ES-I3 (cell line): Measurements from ENCODE around the gene DRAXIN.
A peak's percentile ranks its signal among the peaks of the same experiment; 100 is the strongest.

Source experiments
- H3K36me3 ChIP-seq: 2 replicates; pipeline ENCODE4 v1.6.1; 2013; ENCODE audit warnings: mild to moderate bottlenecking, low read length, control low read depth, moderate library complexity; ENCODE audit not compliant: insufficient read depth
- H3K4me1 ChIP-seq: 2 replicates; pipeline ENCODE4 v1.6.1; 2013; ENCODE audit warnings: mild to moderate bottlenecking, control low read depth, low read length; ENCODE audit not compliant: insufficient read depth
- H3K9ac ChIP-seq: 2 replicates; pipeline ENCODE4 v1.6.1; 2013; ENCODE audit warnings: low read depth, mild to moderate bottlenecking, low read length, moderate library complexity
- H3K9me3 ChIP-seq: 2 replicates; pipeline ENCODE4 v1.6.1; 2013; ENCODE audit warnings: mild to moderate bottlenecking, low read length, moderate library complexity; ENCODE audit not compliant: control insufficient read depth, insufficient read depth

Gene DRAXIN

DNA sequence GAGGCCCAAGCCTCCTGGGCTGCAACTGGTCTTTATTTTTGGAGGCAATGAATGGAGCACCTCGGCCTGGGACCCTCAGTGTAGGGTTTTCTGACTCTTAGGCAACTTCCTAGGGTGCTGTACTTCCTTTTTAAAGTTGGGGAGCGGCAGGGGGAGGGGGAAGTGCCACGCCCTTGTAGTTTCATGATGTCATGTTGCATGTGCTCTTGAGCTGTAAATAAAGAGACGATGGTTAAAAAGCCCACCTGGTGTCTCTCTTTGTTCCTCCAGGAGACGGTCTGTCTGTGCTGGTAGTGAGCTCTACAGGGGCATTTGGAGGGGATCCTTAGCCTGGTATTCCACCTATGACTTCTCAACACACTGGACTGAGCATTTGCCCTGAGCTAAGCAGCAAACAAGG is 34.1 kb downstream of the DRAXIN start:
- no peaks in the 10 kb centered on the region for H3K9me3 ChIP-seq
- H3K4me1 ChIP-seq: peaks cover 26% of the 10 kb centered on the region
- 0 out of 2 replicates have a peak overlapping the region, but pooled peaks have one; percentile 7 for H3K9ac ChIP-seq
- H3K36me3 ChIP-seq: no peaks in the 10 kb centered on the region

DNA sequence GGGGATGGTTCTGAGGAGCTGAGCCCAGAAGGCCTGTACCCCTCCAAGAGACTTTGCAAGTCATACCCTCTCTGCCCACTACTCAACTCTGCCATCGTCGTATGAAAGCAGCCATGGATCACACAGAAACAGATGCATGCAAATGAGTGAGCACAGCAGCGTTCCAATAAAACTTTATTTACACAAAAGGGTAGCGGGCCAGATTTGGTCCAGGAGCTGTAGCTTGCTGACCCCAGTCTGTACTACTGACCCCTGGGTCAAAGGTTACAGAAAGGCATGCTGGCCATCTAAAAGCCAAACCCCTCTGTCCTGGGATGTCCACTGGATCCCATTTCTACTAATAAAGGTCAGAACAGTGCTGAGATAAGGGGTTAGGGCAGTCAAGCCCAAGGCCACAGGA is 35.6 kb downstream of the DRAXIN start:
- no peaks in the 10 kb centered on the region for H3K36me3 ChIP-seq
- no peak overlapping the region for H3K9ac ChIP-seq

DNA sequence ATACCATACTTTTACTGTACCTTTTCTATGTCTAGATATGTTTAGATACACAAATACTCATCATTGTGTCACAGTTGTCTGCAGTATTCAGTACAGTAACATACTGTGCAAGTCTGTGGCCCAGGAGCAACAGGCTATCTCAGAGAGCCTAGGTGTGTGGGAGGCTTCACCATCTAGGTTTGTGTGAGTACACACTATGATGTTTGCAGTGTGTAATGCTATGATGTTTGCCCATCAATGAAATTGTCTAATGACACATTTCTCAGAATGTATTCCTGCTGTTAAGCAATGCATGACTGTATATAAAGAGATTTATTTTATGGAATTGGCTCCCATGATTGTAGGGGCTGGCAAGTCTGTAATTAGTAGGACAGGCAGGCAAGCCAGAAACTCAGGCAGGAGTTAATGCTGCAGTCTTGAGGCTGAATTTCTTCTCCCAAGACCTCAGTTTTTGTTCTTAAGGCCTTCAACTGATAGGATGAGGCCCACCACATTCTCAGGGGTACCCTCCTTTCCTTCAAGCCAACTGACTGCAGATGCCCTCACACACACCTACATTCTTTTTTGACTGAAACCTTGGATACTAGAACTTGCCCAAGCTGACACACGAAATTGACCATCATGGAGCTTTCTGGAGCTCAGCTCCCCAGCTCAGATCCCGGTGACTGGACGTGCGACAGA is 36.8 kb downstream of the DRAXIN start:
- no peaks in the 10 kb centered on the region for H3K9me3 ChIP-seq
- no peaks in the 10 kb centered on the region for H3K36me3 ChIP-seq
- H3K9ac ChIP-seq: no peak overlapping the region
- H3K4me1 ChIP-seq: peaks cover 35% of the 10 kb centered on the region

More for the DNA sequence above, 35.6 kb downstream of the DRAXIN start:
- H3K9me3 ChIP-seq: no peaks in the 10 kb centered on the region
- H3K4me1 ChIP-seq: peaks cover 32% of the 10 kb centered on the region

DNA sequence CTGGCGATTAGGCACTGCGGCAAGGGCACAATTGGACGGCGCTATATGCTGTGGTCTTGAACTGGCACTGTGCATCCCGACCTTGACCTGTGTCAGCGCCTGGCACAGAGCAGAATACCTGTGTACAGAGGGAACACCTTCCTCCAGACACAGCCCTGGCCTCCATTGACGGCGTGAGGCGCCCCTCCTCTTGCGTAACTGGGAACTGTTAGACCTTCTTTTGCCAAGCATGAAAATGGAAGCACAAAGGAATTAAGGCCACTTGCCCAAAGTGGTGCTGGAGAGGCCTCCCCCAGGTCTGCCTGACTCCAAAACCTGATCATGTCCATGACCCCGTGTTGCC is 37.6 kb downstream of the DRAXIN start:
- Histone ChIP-seq H3K9me3 (no peaks in the 10 kb centered on the region), H3K36me3 (no peaks in the 10 kb centered on the region), H3K9ac (no peak overlapping the region), H3K4me1 (peaks cover 35% of the 10 kb centered on the region)

DNA sequence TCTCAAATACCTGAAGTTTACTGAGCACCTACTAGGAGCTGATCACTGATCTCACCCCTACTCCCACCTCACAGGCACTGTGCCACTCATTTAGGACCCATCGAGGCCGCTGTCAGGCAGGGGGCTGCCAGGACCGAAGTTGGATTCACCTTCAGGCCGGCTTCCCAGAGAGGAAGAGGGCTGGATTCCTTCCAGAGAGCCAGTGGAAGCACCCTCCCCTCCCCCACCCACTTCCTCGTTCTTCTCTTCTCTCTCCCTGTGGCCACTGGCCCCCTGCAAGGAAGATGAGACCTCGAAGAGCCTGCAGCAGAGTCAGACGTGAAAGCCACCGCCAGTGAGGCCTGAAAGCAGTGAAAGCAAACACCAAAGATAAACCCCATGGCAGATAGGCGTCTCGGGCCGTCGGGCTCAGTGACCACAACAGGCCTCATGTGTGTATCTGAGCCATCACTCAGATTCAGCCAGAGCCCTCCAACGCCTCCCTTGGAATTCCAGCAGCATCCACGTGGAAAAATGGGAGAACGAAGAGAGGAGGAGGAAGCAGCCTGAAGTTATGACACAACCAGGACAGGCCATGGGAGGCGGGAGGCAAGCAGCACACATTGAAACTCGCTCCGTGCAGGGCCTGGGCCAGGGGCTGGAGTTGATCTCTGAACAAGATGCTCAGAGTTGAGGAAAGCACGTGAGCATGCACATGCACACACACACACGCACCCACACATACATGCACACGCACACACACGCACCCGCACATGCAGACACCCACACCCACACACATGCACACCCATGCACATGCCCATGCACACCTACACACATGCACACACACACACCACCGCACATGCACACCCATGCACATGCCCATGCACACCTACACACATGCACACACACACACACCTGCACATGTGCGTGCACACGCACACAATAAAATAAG is 38.3 kb downstream of the DRAXIN start:
- H3K9ac ChIP-seq: no peak overlapping the region
- no peaks in the 10 kb centered on the region for H3K9me3 ChIP-seq
- H3K4me1 ChIP-seq: peaks cover 35% of the 10 kb centered on the region
- no peaks in the 10 kb centered on the region for H3K36me3 ChIP-seq

DNA sequence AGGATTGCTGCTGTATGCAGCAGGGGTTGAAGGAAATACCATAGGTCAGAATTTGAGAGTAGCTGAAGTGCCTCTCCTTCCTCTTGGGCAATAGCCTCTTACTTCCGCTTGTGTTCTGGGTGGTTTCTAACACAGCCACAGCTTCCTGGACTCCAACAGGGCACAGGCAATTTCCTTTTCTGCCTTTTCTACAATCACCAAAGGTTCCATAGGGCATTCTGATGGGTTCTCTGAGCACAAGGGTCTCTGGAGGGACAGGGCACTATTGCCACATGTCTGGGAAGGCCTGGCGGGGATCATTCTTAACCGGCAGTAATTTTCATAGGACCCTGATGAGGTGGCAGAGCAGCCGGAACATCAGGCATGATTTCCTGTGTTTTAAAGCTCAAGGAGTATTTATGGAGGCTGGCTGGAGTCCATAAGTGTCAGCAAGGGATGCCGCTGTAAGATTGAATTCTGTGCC is 39.0 kb downstream of the DRAXIN start:
- H3K4me1 ChIP-seq: peaks cover 31% of the 10 kb centered on the region
- H3K36me3 ChIP-seq: no peaks in the 10 kb centered on the region
- H3K9ac ChIP-seq: no peak overlapping the region
- no peaks in the 10 kb centered on the region for H3K9me3 ChIP-seq

DNA sequence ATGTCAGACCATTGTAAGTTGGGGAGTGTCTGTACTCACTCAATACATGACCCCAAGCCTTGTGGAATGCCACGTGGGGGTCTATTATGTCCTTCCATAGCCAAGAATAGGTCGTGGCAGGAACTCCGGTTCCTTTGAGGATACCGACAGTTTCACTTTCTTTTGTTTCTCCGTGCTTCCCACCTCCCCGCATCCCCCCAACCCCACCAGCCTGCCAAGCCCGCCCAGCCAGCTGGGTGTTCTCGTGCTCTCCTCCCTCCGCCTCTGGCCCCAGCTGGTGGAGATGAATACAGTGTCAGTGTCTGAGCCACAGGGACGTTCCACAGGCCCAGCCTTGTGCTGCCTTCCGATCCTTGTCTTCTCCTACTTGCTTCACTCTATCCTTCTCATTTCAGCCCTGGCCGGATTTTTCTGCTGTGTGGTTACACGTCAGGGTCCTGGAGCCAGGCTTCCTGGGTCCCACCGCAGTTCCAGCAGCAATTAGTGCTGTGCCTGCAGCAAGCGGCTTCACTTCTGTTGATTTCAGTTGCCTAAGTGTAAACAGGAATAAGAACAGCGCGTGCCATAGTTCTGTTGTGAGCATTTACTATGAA is 40.3 kb downstream of the DRAXIN start:
- no peaks in the 10 kb centered on the region for H3K9me3 ChIP-seq
- H3K9ac ChIP-seq: peak overlapping the region; percentile 15; the same call in 1 of the 2 replicates
- peaks cover 27% of the 10 kb centered on the region for H3K4me1 ChIP-seq
- H3K36me3 ChIP-seq: no peaks in the 10 kb centered on the region

DNA sequence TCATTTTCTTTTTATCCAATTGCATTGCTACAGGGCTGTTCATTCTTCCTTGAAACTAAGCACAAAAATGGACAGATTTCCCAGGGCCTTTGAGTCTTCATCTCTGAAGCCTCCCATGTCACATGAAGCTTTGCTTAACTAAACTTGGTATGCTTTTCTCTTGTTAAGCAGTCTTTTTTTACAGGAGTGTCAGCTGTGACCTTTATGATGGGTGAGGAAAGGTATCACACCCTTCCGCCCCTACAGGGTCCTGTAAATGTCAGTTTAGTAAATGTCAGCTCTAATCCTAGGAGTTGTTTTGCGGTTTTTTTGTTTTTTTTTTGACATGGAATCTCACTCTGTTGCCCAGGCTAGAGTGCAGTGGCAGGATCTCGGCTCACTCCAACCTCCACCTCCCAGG is 41.8 kb downstream of the DRAXIN start:
- Histone ChIP-seq H3K4me1 (peaks cover 35% of the 10 kb centered on the region), H3K9ac (no peak overlapping the region), H3K36me3 (no peaks in the 10 kb centered on the region), H3K9me3 (no peaks in the 10 kb centered on the region)

DNA sequence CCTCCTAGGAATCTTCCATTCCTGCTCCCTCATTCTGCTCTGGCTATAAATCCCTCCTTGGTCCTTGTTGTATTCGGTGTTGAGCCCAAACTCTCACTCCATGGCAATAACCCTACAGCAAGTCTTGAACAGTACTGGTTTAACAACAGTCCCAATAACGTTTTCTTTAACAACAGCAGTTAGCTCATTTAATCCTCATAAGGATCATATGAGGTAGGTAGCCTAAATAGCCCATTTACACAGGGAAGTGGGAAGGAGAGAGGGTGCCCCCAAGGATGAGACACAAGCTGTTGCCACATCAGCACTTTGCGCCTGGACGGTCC is 44.0 kb downstream of the DRAXIN start:
- Histone ChIP-seq H3K9me3 (no peaks in the 10 kb centered on the region), H3K4me1 (peaks cover 21% of the 10 kb centered on the region), H3K9ac (peak overlapping the region; percentile 96; the same call in 1 of the 2 replicates), H3K36me3 (no peaks in the 10 kb centered on the region)

DNA sequence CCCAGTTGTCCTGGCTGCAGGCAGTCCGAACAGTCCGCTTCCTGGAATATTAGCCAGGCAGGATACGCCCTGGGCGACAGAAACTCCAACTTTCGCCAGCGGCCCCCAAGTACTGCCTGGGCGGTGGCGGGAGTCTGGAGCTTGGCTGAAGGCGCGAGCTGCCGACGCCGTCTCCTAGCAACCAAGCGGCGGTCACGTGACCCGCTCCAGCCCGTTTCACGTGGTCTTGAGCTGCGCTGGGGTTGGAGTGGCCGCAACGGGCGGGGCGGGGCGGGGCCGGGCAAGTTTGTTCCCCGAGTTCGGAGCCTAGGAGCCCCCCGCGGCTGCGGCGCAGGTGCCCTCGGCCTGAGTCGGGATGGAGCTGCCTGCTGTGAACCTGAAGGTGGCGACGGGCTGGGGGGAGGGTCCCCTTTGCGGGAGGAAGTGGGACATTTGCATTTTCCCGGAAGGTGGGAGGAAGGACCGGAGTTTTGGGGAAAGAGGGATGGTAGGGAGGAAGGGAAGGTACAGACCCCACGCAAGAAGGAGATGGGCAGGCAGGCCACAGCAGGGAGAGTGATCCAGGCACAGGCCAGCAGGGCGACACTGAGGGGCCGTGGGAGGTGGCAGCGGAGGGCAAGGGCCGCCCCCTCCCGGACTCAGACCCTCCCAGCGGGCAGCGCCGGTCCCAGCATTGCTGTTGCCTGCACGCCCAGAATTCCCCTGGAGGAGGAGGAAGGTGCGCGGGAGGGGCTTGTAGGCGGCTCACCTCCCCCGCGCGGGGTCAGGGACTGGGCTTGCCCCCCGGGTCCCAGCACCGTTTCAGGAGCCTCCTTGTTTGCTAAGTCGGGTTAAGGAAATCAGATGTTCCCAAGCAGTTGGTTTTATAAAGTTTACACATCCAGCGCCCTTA is 44.6 kb downstream of the DRAXIN start, which contains the start of gene AGTRAP:
Gene AGTRAP (plus strand): TSS at position 283 of the 892 bp plus-strand sequence. CDS start 73 bp downstream, at position 356.
- peak within 1 kb of the TSS; percentile 96 for H3K9ac ChIP-seq
- H3K9me3 ChIP-seq: no peaks in the 10 kb centered on the region
- no peaks in the 10 kb centered on the region for H3K36me3 ChIP-seq
- peaks cover 22% of the 10 kb centered on the region for H3K4me1 ChIP-seq

DNA sequence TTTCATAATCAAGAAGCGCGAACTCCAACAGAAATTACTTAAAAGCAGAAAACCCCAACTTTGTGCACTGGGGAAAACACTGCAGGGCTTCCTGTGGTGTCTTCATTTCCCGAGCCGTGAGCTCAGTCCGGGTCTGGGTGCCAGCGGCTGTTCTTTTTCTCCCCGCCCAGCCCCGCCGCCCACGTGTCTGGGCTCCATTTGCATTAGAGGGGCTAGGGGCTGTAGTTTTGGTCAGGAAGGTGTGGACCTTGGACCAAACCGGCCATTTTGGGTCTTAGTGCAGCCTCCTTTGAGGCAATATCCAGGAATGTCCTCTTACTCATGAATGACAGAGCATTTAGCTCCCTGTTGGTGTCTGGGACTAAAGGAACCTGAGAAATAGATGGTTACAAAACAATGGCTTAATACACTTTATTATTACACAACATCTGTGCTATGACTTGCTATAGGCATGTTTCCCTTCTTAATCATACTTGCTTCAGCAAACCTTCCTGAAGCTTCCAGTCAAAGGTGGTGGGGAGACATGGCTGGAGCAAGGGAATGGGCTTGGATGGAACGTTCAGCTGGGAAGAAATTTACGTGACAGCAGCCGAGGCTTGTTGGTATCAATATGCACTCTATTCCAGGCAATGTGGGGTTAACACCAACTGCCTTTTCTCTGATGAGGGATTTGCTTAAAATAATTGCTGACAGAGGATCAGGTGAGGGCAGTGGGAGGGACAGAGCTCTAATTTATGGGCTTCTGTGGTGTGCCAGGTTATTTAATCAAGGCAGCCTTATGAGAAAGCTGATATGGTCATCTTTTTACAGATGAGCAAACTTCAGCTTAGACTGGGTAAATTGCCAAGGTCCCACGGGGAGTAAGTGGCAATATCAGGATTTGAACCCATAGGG is 45.5 kb downstream of the DRAXIN start:
- Histone ChIP-seq H3K36me3 (no peaks in the 10 kb centered on the region), H3K9ac (peak overlapping the region; percentile 96), H3K4me1 (peaks cover 17% of the 10 kb centered on the region), H3K9me3 (no peaks in the 10 kb centered on the region)

DNA sequence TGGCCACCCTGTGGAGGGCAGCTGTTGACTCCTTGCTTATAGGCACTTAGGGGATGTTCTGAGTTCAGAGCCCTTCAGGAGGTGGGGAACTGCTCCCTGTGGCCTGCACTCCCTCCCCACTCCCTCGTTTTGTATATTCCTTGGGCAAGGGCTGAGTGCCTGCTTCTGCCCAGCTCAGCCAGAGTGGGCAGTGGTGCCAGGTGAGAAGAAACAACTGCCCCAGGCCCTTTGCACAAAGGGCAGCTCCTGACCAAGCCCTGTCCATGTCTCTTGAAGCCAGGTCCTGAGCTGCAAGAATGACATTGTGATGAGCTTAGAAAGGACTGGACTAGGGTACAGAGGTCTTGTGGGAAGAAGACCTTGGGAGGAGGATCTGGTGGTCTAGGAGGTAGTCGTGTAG is 46.6 kb downstream of the DRAXIN start:
- Histone ChIP-seq H3K36me3 (no peaks in the 10 kb centered on the region), H3K9me3 (no peaks in the 10 kb centered on the region), H3K9ac (no peak overlapping the region), H3K4me1 (peaks cover 13% of the 10 kb centered on the region)

DNA sequence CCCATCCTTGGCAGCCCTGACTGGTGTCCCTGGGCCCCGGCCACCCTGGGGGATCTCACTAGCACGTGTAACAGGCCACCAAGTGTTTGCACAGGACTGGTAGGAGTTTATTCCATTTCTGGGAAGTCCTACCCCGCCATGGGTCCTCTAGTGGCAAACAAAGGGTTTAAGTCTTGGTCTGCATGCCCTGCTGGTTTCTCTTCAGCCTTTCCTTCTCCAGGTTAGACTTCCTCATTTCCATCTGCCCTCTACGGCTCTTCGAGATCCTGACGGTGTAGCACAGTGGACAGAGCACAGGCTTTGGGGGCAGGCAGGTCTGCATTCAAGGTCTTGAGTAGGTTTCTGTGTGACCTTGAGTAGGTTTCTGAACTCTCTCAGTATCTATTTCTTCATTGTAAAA is 47.3 kb downstream of the DRAXIN start:
- Histone ChIP-seq H3K4me1 (peaks cover 13% of the 10 kb centered on the region), H3K9me3 (no peaks in the 10 kb centered on the region), H3K9ac (no peak overlapping the region), H3K36me3 (no peaks in the 10 kb centered on the region)
